Skin epidermis (tissue), 12 donors: Measurements from ENCODE around the gene PEPD.
"Not testable (repeated sequence)": the region's sequence is repeated elsewhere in the genome, so short reads cannot be mapped to it uniquely, and the experiment has no call there.

Experiments used
- H3K27ac ChIP-seq, 21 experiments: fragments of 200-600 bp; sonication (generic) in 11 of 21; one replicate each; pipeline ENCODE4 v1.5.0; 2020; ENCODE audit warnings: mild to moderate bottlenecking in 3 of 21, inconsistent platforms in 2 of 21, moderate library complexity in 2 of 21
- H3K4me3 ChIP-seq, 7 experiments: fragments of 200-600 bp; sonication (generic) in 2 of 7; one replicate each; pipeline ENCODE4 v1.5.0; 2020; ENCODE audit warnings: inconsistent platforms in 2 of 7, mild to moderate bottlenecking in 2 of 7, moderate library complexity in 1 of 7

PEPD gene

GRCh38 chr19:33486936-33487811, 34.4 kb downstream of the PEPD start:
- H3K27ac ChIP-seq = no peak overlapping the region
- H3K4me3 ChIP-seq = no peak overlapping the region

DNA sequence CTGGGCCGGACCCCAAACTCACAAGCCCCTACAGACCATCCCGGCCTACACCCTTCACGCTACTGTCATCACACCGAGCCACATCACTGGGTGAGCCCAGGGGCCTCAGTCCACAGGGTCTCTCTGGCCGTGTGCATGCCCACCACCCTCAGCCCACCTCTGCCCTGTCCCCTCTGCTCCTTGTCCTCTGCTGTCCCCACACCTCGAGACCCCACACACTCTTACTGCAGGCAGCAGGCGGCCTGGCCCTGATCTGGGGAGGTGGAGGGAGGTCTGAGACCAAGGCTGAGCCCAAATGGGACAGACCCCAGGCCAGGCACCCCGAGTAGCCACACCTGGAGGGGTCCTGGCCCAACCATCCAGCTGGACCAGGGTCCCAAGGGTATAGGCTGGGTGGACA, 35.2 kb downstream of the PEPD start:
- no peak overlapping the region for H3K27ac ChIP-seq
- H3K4me3 ChIP-seq = no peak overlapping the region

DNA sequence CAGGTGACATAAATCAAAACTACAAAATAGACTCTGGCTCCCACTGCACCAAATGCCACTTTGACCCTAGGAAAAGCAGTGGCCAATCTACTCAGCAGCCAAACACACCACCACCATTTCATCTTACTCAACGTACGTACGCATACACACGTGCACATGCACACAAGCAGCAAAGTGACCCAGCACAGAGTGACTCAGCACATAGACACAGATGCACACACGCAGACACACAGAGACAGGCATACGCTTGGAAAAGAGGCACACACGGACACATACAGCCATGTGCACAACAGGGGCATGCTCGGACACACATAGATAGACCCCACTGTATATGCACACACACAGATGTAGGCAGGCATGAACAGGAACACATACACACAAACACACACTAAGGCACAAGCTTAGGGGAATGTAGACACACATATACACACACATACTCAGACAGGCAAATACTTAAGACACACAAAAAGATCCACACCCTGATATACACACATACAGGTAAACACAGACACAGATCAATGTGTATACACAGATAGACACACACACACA, 37.3 kb downstream of the PEPD start:
- no peak overlapping the region for H3K4me3 ChIP-seq
- H3K27ac ChIP-seq = no peak overlapping the region

- Histone ChIP-seq H3K4me3 (no peak overlapping the region), H3K27ac (no peak overlapping the region)
Observed at GRCh38 chr19:33482476-33482875, 39.1 kb downstream of the PEPD start.

- H3K27ac ChIP-seq = no peak overlapping the region
- no peak overlapping the region for H3K4me3 ChIP-seq
Observed at GRCh38 chr19:33481863-33482262, 39.7 kb downstream of the PEPD start.

DNA sequence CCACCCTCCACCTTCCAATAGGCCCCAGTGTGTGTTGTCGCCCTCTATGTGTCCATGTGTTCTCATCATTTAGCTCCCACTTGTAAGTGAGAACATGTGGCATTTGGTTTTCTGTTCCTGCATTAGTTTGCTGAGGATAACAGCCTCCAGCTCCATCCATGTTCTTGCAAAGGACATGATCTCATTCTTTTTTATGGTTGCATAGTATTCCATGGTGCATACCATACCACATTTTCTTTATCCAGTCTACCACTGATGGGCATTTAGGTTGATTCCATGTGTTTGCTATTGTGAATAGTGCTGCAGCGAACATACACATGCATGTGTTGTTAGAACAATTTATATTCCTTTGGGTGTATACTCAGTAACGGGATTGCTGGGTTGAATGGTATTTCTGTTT, 42.0 kb downstream of the PEPD start:
- H3K27ac ChIP-seq, H3K4me3 ChIP-seq: not testable (repeated sequence)

DNA sequence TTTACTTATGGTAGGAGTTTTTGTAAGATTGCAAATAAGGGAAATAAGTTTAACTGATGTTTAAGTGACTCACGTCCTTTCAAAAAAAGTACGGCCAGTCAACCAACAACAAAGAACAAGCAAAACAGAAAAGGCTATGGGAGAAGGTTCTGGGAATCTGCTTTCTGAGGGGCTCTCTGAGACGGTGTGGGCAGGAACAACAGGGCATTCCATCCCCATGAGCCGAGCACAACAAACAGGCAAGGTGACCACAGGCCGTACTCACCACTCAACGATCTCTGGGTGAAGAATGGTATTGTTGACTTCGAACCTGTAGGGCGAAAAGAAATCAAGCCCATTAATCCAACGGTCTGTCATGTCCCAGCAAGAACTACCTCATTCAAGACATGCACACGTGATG, 43.8 kb downstream of the PEPD start:
- H3K4me3 ChIP-seq = no peak overlapping the region
- no peak overlapping the region for H3K27ac ChIP-seq

- Histone ChIP-seq H3K27ac (no peak overlapping the region), H3K4me3 (no peak overlapping the region)
Observed at GRCh38 chr19:33476151-33476707, 45.4 kb downstream of the PEPD start.

- Histone ChIP-seq H3K27ac (no peak overlapping the region), H3K4me3 (no peak overlapping the region)
Observed at GRCh38 chr19:33473653-33474305, 47.8 kb downstream of the PEPD start.

DNA sequence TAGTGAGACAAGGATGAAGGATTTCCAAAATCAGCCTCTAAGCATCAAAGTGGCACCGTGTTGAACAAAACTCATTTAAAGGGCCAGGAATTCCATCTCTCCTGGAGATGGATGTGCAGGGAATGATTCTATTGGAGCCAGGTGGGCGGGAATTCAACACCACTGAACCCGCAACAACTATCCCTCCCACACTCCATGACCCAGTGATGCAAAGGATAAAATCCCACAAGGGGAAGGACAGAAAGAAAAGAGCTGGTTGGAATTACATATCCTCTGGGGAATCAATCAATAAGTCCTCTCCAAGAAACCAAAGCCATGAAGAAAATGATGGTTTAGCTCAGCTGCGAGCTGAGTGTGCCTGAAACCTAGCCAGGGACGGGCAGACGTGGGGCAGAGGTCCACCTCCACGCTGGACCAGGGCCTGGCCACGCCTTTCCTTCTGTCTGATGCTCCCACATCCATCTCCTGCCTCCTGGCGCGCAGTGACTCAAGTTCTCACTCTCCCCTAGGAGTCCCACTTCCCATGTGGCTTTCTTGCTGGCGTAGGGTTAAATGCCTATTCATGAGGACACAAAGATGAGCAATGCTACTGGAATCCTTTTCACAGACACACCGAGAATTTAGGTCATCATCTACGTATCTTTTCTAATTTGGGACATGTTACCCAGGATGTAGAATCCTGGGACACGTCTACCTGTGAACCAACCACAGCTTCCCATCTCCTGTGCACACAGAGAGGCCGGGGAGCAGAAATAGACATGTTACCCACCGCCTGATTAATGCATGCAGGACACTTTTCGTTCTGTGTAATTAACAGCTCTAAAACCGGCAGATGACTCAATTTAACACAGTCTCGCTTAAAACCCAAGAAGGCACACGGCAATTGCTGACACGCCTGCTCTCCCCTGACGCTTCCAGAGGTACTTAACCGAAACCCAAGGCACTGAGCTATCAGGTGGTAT, 48.6 kb downstream of the PEPD start:
- H3K4me3 ChIP-seq = no peak overlapping the region
- no peak overlapping the region for H3K27ac ChIP-seq

DNA sequence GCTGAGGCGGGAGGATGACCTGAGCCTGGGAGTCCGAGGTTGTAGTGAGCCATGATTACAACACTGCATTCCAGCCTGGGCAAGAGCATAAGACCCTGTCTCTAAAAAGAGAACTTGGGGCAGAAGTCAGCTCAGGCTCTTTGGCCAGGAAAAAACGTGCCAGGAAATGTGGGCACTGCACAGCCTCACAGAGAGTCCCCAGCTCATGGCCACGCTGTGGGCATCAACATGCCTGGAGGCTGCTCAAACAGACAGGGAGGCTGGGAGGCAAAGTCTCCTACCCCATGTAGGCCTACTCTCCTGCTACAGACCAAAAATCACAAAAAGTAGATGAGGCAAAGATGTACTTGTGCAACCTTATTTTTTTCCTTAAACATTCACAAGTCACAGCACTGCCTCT, 49.4 kb downstream of the PEPD start:
- Histone ChIP-seq H3K4me3 (no peak overlapping the region), H3K27ac (no peak overlapping the region)

GRCh38 chr19:33471111-33471996, 50.2 kb downstream of the PEPD start:
- Histone ChIP-seq H3K27ac (no peak overlapping the region), H3K4me3 (no peak overlapping the region)

DNA sequence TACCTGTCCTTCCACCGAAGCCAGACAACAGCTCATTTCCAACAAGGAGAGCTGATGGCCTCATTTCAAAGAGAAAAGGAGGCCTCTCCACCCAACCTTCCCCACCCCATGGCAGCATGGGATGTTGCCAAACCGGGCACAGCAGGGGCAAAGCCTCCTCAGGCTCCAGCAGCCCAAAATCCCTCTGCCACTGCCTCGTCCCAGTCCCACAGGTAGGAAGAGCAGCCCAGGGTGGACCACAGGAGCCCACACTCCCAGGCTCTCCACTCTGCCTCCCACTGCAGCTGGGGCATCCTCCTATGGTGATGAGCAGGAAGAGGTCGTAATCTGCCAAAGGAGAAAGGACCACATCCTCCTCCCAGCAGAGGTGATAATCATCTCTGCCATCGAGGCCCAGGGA, 50.9 kb downstream of the PEPD start:
- H3K27ac ChIP-seq = no peak overlapping the region
- no peak overlapping the region for H3K4me3 ChIP-seq

- Histone ChIP-seq H3K27ac (no peak overlapping the region), H3K4me3 (no peak overlapping the region)
Observed at GRCh38 chr19:33470040-33470330, 51.6 kb downstream of the PEPD start.

- Histone ChIP-seq H3K27ac (no peak overlapping the region), H3K4me3 (no peak overlapping the region)
Observed at GRCh38 chr19:33469171-33470039, 52.2 kb downstream of the PEPD start.

- H3K27ac ChIP-seq = no peak overlapping the region
- no peak overlapping the region for H3K4me3 ChIP-seq
Observed at GRCh38 chr19:33468361-33469170, 53.0 kb downstream of the PEPD start.

DNA sequence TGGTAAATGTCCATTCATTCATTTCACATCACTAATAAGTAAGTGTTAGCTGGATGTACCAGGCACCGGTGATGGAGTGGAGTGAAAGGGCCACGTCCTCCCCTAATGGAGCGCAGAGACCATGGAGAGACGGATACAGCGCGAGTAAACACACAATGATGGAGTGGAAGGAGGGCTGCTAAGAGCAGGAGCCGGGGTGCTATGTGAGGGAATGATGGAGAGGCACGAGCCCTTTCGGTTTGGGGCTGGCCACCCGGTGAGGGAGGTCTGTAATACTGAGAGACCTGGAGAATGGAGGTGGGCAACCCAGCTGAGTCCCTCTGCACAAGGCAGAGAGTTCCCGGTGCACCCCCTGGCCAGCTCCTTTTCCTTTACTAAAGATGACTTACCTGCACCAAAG, 53.7 kb downstream of the PEPD start:
- Histone ChIP-seq H3K4me3 (no peak overlapping the region), H3K27ac (no peak overlapping the region)
